Stimulated activated CD4-positive, alpha-beta T cell treated with anti-CD3 and anti-CD28 coated beads, Interleukin-2, amount 100 ng/mL, for 48 hours (primary cell): Measurements from ENCODE around the gene NOL6.
"Not testable (repeated sequence)": the region's sequence is repeated elsewhere in the genome, so short reads cannot be mapped to it uniquely, and the experiment has no call there.

ENCODE experiments used
- DNase-seq, 2 donors: peaks; one replicate each; pipeline ENCODE4 v3.0.0-alpha.2; 2020

The NOL6 gene

GRCh38 chr9:33469891-33470290 is 3.8 kb downstream of the NOL6 start:
- no peak for DNase-seq

GRCh38 chr9:33468797-33469621 is 4.7 kb downstream of the NOL6 start:
- DNase-seq = no peak

DNA sequence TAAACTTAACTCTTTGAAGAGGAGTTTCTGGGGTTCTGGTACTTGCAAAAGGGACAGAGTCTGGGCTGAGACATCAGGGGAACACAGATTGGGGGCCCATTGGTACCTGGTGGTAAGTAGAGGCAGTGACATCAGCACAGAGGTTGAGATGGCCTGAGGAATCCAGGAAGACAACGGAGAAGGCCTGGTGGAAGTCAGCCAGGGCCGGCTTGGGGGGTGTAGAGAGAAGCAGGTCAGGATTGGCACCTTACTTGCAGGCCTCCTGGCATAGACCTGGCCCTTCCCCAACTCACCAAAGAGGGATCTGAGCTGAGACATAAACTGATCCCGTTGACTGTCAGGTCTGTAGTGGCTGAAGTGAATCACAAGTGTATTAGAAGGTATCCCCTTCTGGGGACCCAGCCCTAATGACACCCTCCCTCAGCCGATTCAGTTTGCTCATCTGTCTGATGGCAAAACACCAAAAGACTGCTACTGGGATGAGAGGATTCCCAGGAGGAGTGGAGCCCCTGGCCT is 5.5 kb downstream of the NOL6 start:
- no peak for DNase-seq

DNA sequence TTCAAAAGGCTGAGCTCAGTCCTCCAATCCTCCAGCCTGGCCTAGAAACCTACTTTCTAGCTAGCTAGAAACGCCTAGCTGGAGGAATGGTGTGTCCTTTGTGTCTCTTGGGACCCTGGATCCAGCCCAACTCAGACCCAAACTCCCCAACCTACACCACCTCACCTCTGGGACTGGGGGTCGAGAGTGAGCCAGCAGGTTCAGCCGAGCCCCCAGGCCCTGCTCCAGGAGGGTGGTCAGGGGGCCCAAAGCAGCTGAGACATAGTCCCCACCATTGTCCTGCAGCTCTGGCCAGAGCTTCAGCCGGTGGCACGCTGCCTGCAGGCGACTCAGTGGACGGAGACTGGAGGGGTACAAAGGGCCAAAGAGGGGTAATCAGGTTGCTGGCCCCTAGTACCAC is 6.2 kb downstream of the NOL6 start:
- no peak for DNase-seq

- DNase-seq = peak; percentile 79 to 80
These were observed 6.9 kb downstream of the NOL6 start for GRCh38 chr9:33466565-33467495.

- DNase-seq = no peak
These were observed 7.8 kb downstream of the NOL6 start for GRCh38 chr9:33465596-33466564.

- no peak for DNase-seq
These were observed 8.6 kb downstream of the NOL6 start for GRCh38 chr9:33465096-33465495.

GRCh38 chr9:33464045-33464636 is 9.6 kb downstream of the NOL6 start:
- no peak for DNase-seq

- no peak for DNase-seq
These were observed 10.6 kb downstream of the NOL6 start for GRCh38 chr9:33463151-33463550.

GRCh38 chr9:33461492-33461891 is 12.2 kb downstream of the NOL6 start:
- DNase-seq = no peak

GRCh38 chr9:33460854-33461253 is 12.9 kb downstream of the NOL6 start:
- DNase-seq = no peak

- no peak for DNase-seq
These were observed 14.6 kb downstream of the NOL6 start for GRCh38 chr9:33459115-33459514.

GRCh38 chr9:33458444-33458843 is 15.3 kb downstream of the NOL6 start:
- DNase-seq = peak; percentile 36 to 42

GRCh38 chr9:33455945-33456344 is 17.8 kb downstream of the NOL6 start:
- DNase-seq = no peak

GRCh38 chr9:33455456-33455855 is 18.3 kb downstream of the NOL6 start:
- not testable (repeated sequence) for DNase-seq

- DNase-seq = not testable (repeated sequence)
These were observed 19.1 kb downstream of the NOL6 start for GRCh38 chr9:33454661-33455026.

- no peak for DNase-seq
These were observed 19.6 kb downstream of the NOL6 start for GRCh38 chr9:33453999-33454660.

- peak in 1 of 2 donors; percentile 26 for DNase-seq
These were observed 20.4 kb downstream of the NOL6 start for GRCh38 chr9:33453286-33453860.

DNA sequence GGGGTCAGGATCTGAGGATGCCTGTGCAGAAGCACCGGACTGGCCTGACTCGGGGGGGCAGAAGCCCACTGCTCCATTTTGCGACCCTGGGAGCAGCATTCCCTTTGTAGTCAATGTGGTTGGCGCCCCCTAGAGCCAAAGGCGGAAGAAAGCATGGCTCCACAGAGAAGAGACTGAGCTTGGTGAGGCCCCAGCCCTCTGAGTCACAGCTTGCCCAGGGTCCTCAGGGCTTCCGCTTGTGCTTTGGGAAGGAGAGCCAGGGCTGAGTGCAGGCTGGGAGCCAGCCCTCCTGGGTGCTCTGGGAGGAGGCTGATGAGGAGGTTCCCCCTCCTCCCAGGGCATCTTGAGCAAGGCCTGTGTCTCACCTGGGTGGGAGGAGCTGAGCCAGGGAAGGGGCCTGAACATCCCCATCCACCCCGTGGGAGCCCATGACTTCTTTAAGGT is 20.9 kb downstream of the NOL6 start:
- DNase-seq = peak; percentile 53 to 57

DNA sequence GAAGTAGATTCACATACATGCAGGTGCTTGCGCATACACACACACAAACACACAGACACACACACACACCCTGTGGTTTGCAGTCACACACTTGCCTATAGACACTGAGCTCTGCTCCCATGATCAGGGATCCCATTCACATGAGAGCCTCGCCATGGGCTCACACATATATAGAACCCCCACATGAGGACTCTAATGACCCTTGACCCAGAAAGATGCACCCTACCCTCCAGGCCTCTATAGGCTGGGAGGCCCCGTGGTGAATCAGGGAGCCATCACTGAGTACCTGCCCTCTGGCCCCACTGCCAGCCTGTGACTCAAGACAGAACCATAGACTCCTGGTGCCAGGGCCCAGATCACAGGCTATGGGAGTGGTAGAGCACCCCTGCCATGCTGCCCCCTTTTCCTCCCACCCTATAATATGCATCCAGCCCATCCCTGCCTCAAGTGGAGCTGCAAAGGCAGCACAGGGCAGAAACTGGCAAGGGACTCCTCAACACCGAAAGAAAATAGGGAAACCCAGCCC is 23.0 kb downstream of the NOL6 start:
- DNase-seq = no peak

GRCh38 chr9:33449715-33450114 is 24.0 kb downstream of the NOL6 start:
- no peak for DNase-seq
